ENCODE measurements around the gene KCNC4.

- TF ChIP-seq CTCF (conservative IDR thresholded peaks at IDR 0.05; ENCODE audit: low read depth, low read length) (no peak), EZH2 (IDR thresholded peaks at IDR 0.05; ENCODE audit: borderline replicate concordance, low read depth, low read length, poor library complexity, severe bottlenecking) (no peak)
Measured at GRCh38 chr1:110188035-110188618, 22.0 kb upstream of the KCNC4 start.
